GM12874 (cell line): Measurements from ENCODE around the gene RBMXL2.

Experiments
- CTCF ChIP-seq: IDR thresholded peaks from 2 replicates; pipeline ENCODE4 v1.5.1; 2011; ENCODE audit warnings: low read depth, mild to moderate bottlenecking, control low read depth, low read length, moderate library complexity; ENCODE audit not compliant: insufficient read depth

Gene RBMXL2

DNA sequence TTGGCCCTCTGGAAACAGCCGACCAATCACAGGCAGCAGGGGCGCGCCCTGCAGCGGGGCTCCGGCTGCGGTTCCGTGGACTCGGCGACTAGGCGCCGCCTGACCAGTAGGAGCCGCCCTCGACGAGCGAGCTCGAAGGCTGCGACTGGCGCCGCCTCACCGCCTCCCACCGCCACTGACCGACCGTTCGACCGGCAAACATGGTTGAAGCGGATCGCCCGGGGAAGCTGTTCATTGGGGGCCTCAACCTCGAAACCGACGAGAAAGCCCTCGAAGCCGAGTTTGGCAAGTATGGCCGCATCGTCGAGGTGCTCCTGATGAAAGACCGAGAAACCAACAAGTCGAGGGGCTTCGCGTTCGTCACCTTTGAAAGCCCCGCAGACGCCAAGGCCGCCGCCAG is at the start of gene RBMXL2:
Gene RBMXL2, plus strand, starts transcription at position 78 of the 400 bp plus-strand sequence. Its CDS starts 123 bp downstream, at position 201.
- TF ChIP-seq CTCF = no peak

DNA sequence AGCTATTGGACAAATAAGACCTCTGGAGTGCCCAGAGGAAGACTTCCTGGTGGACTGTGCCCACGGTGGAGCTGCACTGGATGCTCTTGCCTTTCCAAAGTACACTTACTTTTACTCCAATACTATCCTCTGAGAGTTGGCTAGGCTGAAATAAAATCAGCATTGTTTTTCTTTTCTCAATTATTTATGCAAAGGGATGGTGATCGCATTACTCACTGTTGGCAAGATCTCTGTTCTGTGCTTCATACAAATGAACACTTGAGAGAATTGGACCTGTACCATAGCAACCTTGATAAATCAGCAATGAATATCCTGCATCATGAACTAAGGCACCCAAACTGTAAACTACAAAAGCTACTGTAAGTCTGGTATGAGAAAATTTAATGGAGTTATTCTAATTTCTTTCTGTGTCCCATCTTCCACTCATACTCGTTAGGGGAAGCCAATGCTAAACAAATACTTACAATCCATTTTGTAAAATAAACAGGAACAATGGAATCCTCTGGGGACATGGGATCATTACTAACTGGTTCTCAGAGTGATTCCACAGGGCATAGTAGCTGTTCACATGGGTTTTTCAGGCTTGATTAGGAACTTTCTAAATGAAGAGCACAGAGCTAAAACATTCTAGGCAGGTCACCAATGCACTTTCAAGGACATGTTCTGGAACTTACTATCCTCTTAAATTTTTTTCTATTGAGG is 42.2 kb upstream of the RBMXL2 start:
- TF ChIP-seq CTCF = no peak

GRCh38 chr11:7050191-7050590 is 38.6 kb upstream of the RBMXL2 start:
- TF ChIP-seq CTCF = no peak

DNA sequence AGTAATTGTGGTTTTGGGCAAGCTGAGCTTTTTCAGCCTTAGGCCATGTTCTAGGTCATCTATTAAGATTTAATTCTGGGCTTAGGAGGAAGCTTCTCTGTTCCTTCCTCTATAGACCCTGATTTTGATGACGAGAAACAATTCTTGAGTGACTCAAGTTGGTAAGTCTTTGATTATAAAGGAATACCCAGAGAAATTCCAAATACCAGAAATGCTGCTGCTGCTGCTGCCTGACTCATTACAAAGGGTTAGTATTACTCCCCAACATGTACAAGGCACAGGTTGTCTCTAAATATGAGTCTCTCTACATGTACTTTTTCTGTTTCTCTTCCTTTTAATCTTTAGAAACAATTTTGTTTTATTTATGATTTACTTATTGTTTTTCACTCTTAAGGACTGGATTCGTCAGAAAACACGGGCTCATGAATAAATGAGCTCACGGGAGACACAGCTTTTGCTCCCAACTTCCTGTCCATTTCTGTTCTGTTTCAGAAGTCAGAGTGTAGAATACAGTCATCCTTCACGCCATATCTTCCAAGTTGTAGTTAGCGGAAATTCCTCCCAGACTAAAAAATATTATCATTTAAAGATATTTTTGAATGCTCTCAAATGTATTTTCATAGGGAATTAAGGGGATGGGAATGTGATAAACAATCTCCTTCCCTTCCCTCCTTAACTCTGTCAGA is 31.8 kb upstream of the RBMXL2 start:
- TF ChIP-seq CTCF = no peak

DNA sequence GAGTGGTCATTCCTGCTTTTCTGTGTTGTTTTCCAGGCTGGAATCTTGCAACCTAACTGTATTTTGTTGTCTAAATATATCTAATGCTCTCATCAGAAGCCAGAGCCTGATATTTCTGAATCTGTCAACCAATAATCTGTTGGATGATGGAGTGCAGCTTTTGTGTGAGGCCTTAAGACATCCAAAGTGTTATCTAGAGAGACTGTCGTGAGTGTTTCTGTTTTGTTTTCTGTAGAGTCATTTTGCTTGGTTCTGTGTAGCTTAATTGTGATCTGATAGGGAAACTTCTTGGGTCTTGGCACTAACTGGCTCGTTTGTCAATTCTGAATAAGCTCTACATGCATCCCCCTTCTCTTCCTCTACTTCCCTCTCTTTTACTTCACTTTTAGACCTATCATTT is 31.2 kb upstream of the RBMXL2 start:
- TF ChIP-seq CTCF = no peak

- no peak for TF ChIP-seq CTCF
Measured at GRCh38 chr11:7060868-7061267, 27.9 kb upstream of the RBMXL2 start.

- no peak for TF ChIP-seq CTCF
Measured at GRCh38 chr11:7062534-7062933, 26.3 kb upstream of the RBMXL2 start.
